GM20000 (cell line): ENCODE results near the gene DDX39A.
A peak's percentile ranks its signal among the peaks of the same experiment; 100 is the strongest.
"Not testable (repeated sequence)": the region's sequence is repeated elsewhere in the genome, so short reads cannot be mapped to it uniquely, and the experiment has no call there.

Experiments used
- DNase-seq: peaks from one replicate; pipeline ENCODE4 v3.0.0; 2012; ENCODE audit warnings: low spot score
- CTCF ChIP-seq: IDR thresholded peaks from 2 replicates; pipeline ENCODE4 v1.5.1; 2012; ENCODE audit warnings: mild to moderate bottlenecking, control low read depth; ENCODE audit errors: extremely low read depth, missing control alignments

The DDX39A gene

GRCh38 chr19:14368011-14368513 lies 51.1 kb downstream of the DDX39A start:
- no peak for DNase-seq
- no peak for TF ChIP-seq CTCF

- no peak for TF ChIP-seq CTCF
- DNase-seq, result no peak
Measured at GRCh38 chr19:14367016-14367415, 52.1 kb downstream of the DDX39A start.

- peak; percentile 69 for DNase-seq
- no peak for TF ChIP-seq CTCF
Measured at GRCh38 chr19:14366529-14366928, 52.6 kb downstream of the DDX39A start.

GRCh38 chr19:14364098-14364443 lies 55.1 kb downstream of the DDX39A start:
- DNase-seq, result not testable (repeated sequence)

GRCh38 chr19:14363183-14364097 lies 55.7 kb downstream of the DDX39A start:
- no peak for TF ChIP-seq CTCF
- no peak for DNase-seq

GRCh38 chr19:14361824-14362223 lies 57.3 kb downstream of the DDX39A start:
- DNase-seq, result peak; percentile 60
- no peak for TF ChIP-seq CTCF
